ENCODE results near the gene MAPK4. TPM values are rescaled to one million over a fixed set of nuclear protein-coding genes. Genes with fewer than 3 reads are reported as not detected.

MAPK4 gene
- total RNA-seq, 1 experiment from 2014 or later = 4.2 TPM

DNA sequence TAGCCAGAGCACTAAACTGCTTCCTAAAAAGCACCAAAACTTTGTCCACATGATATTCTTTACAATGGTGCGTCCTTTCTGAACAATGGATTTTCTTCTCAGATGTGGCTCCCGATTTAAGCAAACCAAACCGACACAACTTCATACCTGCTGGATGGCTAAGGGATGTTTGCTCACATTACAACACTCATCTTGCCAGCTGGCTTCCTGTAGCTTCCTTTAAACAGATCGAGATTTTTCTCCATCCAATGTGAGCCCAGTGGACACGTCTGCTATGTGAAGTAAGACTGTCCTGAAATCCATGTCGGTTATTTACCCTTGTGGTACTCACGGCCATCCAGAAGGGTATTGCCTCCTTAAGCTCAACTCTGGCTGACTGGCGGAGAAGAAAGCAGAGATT is 126.5 kb downstream of the MAPK4 start:
- Mint-ChIP-seq H3K36me3 (no peaks in the 10 kb centered on the region), H3K4me3 (no peak overlapping the region), H3K27ac (no peak overlapping the region), H3K27me3 (ENCODE audit: low read depth) (no peaks in the 10 kb centered on the region), H3K9me3 (peaks cover 14% of the 10 kb centered on the region), H3K4me1 (no peaks in the 10 kb centered on the region)
- no peak for DNase-seq (ENCODE audit: low spot score)
- ChIA-PET POLR2A (no interaction called here), CTCF (interaction anchor here (1.9 kb wide), 1 partner anchor 24 kb away, joined by 7 read pairs; no protein-coding TSS in a partner anchor)
- TF ChIP-seq MLX (CRISPR knock-in tag; IDR thresholded peaks at IDR 0.05) (no peak), ZNF423 (CRISPR knock-in tag; IDR thresholded peaks at IDR 0.05) (no peak)
- TF ChIP-seq, protein P1, sequence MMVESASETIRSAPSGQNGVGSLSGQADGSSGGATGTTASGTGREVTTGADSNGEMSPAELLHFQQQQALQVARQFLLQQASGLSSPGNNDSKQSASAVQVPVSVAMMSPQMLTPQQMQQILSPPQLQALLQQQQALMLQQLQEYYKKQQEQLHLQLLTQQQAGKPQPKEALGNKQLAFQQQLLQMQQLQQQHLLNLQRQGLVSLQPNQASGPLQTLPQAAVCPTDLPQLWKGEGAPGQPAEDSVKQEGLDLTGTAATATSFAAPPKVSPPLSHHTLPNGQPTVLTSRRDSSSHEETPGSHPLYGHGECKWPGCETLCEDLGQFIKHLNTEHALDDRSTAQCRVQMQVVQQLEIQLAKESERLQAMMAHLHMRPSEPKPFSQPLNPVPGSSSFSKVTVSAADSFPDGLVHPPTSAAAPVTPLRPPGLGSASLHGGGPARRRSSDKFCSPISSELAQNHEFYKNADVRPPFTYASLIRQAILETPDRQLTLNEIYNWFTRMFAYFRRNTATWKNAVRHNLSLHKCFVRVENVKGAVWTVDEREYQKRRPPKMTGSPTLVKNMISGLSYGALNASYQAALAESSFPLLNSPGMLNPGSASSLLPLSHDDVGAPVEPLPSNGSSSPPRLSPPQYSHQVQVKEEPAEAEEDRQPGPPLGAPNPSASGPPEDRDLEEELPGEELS (CRISPR knock-in tag; IDR thresholded peaks at IDR 0.05) = no peak
- TF ChIP-seq, protein P2, sequence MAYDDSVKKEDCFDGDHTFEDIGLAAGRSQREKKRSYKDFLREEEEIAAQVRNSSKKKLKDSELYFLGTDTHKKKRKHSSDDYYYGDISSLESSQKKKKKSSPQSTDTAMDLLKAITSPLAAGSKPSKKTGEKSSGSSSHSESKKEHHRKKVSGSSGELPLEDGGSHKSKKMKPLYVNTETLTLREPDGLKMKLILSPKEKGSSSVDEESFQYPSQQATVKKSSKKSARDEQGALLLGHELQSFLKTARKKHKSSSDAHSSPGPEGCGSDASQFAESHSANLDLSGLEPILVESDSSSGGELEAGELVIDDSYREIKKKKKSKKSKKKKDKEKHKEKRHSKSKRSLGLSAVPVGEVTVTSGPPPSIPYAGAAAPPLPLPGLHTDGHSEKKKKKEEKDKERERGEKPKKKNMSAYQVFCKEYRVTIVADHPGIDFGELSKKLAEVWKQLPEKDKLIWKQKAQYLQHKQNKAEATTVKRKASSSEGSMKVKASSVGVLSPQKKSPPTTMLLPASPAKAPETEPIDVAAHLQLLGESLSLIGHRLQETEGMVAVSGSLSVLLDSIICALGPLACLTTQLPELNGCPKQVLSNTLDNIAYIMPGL (CRISPR knock-in tag; IDR thresholded peaks at IDR 0.05) = no peak
- TF ChIP-seq, protein P3, sequence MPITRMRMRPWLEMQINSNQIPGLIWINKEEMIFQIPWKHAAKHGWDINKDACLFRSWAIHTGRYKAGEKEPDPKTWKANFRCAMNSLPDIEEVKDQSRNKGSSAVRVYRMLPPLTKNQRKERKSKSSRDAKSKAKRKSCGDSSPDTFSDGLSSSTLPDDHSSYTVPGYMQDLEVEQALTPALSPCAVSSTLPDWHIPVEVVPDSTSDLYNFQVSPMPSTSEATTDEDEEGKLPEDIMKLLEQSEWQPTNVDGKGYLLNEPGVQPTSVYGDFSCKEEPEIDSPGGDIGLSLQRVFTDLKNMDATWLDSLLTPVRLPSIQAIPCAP (CRISPR knock-in tag; IDR thresholded peaks at IDR 0.05) = no peak
- ATAC-seq = no peak

DNA sequence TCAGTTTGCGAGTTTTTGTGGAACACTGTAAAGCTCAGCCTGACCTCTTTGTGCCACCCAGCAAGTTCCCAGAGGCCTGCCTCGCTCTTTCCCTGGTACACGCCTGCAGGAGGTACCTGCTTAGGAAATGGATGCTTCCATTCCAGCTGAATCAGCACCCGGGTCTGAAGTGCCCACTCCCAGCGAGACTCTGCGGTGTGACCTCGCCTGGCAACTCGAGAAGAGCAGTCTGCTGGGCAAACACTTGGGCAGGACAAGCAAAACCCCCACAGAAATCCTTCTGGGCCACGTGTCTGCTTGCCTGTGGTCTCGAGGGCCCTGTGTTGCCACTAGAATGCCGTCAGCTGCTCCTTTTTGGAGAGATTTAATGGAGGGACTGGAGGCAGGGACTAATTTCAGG is 127.6 kb downstream of the MAPK4 start:
- peaks cover 4% of the 10 kb centered on the region; the same call in 1 of the 2 replicates for H3K4me1 Mint-ChIP-seq
- ATAC-seq (no peak; the same call in 1 of the 2 replicates), DNase-seq (ENCODE audit: low spot score) (no peak)
- H3K36me3 Mint-ChIP-seq = no peaks in the 10 kb centered on the region
- no peak overlapping the region for H3K4me3 Mint-ChIP-seq
- ChIA-PET CTCF (interaction anchor here (1.9 kb wide), 1 partner anchor 25 kb away, joined by 7 read pairs; no protein-coding TSS in a partner anchor), POLR2A (no interaction called here)
- H3K27ac Mint-ChIP-seq = no peak overlapping the region
- peaks cover 4% of the 10 kb centered on the region for H3K9me3 Mint-ChIP-seq
- no peaks in the 10 kb centered on the region for H3K27me3 Mint-ChIP-seq (ENCODE audit: low read depth)
- TF ChIP-seq GABPB1 (CRISPR knock-in tag; IDR thresholded peaks at IDR 0.05) (no peak), CTCF (IDR thresholded peaks at IDR 0.05) (no peak), CBFB (CRISPR knock-in tag; IDR thresholded peaks at IDR 0.05; ENCODE audit: low read depth) (no peak), AFF4 (CRISPR knock-in tag; IDR thresholded peaks at IDR 0.05; ENCODE audit: borderline replicate concordance) (no peak), CREM (CRISPR knock-in tag; IDR thresholded peaks at IDR 0.05) (no peak), JAZF1 (CRISPR knock-in tag; IDR thresholded peaks at IDR 0.05) (no peak), SMAD4 (CRISPR knock-in tag; IDR thresholded peaks at IDR 0.05) (no peak), EMX1 (CRISPR knock-in tag; IDR thresholded peaks at IDR 0.05) (no peak), GTF2I (CRISPR knock-in tag; conservative IDR thresholded peaks at IDR 0.05) (no peak), FOXK1 (CRISPR knock-in tag; IDR thresholded peaks at IDR 0.05) (no peak), MXD4 (CRISPR knock-in tag; IDR thresholded peaks at IDR 0.05; ENCODE audit: borderline replicate concordance) (no peak)
- TF ChIP-seq, protein P4, sequence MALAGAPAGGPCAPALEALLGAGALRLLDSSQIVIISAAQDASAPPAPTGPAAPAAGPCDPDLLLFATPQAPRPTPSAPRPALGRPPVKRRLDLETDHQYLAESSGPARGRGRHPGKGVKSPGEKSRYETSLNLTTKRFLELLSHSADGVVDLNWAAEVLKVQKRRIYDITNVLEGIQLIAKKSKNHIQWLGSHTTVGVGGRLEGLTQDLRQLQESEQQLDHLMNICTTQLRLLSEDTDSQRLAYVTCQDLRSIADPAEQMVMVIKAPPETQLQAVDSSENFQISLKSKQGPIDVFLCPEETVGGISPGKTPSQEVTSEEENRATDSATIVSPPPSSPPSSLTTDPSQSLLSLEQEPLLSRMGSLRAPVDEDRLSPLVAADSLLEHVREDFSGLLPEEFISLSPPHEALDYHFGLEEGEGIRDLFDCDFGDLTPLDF (CRISPR knock-in tag; IDR thresholded peaks at IDR 0.05) = no peak
- TF ChIP-seq, protein P5, sequence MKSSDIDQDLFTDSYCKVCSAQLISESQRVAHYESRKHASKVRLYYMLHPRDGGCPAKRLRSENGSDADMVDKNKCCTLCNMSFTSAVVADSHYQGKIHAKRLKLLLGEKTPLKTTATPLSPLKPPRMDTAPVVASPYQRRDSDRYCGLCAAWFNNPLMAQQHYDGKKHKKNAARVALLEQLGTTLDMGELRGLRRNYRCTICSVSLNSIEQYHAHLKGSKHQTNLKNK (CRISPR knock-in tag; IDR thresholded peaks at IDR 0.05) = no peak
- TF ChIP-seq, protein P6, sequence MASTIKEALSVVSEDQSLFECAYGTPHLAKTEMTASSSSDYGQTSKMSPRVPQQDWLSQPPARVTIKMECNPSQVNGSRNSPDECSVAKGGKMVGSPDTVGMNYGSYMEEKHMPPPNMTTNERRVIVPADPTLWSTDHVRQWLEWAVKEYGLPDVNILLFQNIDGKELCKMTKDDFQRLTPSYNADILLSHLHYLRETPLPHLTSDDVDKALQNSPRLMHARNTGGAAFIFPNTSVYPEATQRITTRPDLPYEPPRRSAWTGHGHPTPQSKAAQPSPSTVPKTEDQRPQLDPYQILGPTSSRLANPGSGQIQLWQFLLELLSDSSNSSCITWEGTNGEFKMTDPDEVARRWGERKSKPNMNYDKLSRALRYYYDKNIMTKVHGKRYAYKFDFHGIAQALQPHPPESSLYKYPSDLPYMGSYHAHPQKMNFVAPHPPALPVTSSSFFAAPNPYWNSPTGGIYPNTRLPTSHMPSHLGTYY (CRISPR knock-in tag; IDR thresholded peaks at IDR 0.05) = no peak
- TF ChIP-seq, protein P2 (CRISPR knock-in tag; IDR thresholded peaks at IDR 0.05) = no peak
